Mesenchymal stem cell (in vitro differentiated cells and primary cell): Measurements from ENCODE around the gene PHETA2.

Experiments
- DNase-seq: peaks from one replicate; pipeline ENCODE4 v3.0.0-alpha.2; 2013
- H2AFZ ChIP-seq: one replicate; pipeline ENCODE4 v1.6.1; 2013; ENCODE audit warnings: low read depth, mild to moderate bottlenecking, control low read depth, inconsistent platforms, low read length, moderate library complexity
- H2AK5ac ChIP-seq: 2 replicates; pipeline ENCODE4 v1.6.1; 2013; ENCODE audit warnings: low read length, moderate library complexity, mild to moderate bottlenecking, inconsistent platforms; ENCODE audit not compliant: severe bottlenecking
- H2BK120ac ChIP-seq: one replicate; pipeline ENCODE4 v1.6.1; 2013; ENCODE audit warnings: low read depth, mild to moderate bottlenecking, inconsistent platforms, low read length, moderate library complexity
- H2BK12ac ChIP-seq, 2 experiments: one replicate each; pipeline ENCODE4 v1.6.1; 2013; ENCODE audit warnings: inconsistent platforms in 2 of 2, low read length in 2 of 2, mild to moderate bottlenecking in 2 of 2, moderate library complexity in 2 of 2, control low read depth in 1 of 2
- H2BK15ac ChIP-seq: one replicate; pipeline ENCODE4 v1.6.1; 2013; ENCODE audit warnings: mild to moderate bottlenecking, low read depth, inconsistent platforms; ENCODE audit not compliant: poor library complexity, severe bottlenecking
- H2BK5ac ChIP-seq: 2 replicates; pipeline ENCODE4 v1.6.1; 2013; ENCODE audit warnings: low read depth, mild to moderate bottlenecking, low read length, control low read depth, inconsistent platforms; ENCODE audit not compliant: poor library complexity, severe bottlenecking
- H3K14ac ChIP-seq, 2 experiments: one replicate each; pipeline ENCODE4 v1.6.1; 2013; ENCODE audit warnings: inconsistent platforms in 2 of 2, low read length in 2 of 2, control low read depth in 1 of 2, mild to moderate bottlenecking in 1 of 2, moderate library complexity in 1 of 2
- H3K18ac ChIP-seq, 2 experiments: one replicate each; pipeline ENCODE4 v1.6.1; 2013; ENCODE audit warnings: inconsistent platforms in 2 of 2, low read length in 2 of 2, control low read depth in 1 of 2, low read depth in 1 of 2, mild to moderate bottlenecking in 1 of 2
- H3K23ac ChIP-seq, 2 experiments: one replicate each; pipeline ENCODE4 v1.6.1; 2013; ENCODE audit warnings: inconsistent platforms in 2 of 2, low read length in 2 of 2, mild to moderate bottlenecking in 2 of 2, moderate library complexity in 2 of 2, control low read depth in 1 of 2
- H3K27ac ChIP-seq: 2 replicates; pipeline ENCODE4 v1.5.1; 2013; ENCODE audit warnings: mild to moderate bottlenecking, moderate library complexity, low read length, control low read depth, inconsistent platforms; ENCODE audit not compliant: poor library complexity, severe bottlenecking
- H3K27me3 ChIP-seq, 2 experiments: 2 replicates each; pipeline versions ENCODE4 v1.6.1 to v1.7.0; 2013; ENCODE audit warnings: low read length in 2 of 2, mild to moderate bottlenecking in 2 of 2, moderate library complexity in 2 of 2, control low read depth in 1 of 2, inconsistent platforms in 1 of 2; ENCODE audit not compliant: control insufficient read depth in 1 of 2, insufficient read depth in 1 of 2
- H3K36me3 ChIP-seq, 2 experiments: 2 replicates each; pipeline versions ENCODE4 v1.6.1 to v1.7.0; 2013; ENCODE audit warnings: low read length in 2 of 2, control low read depth in 1 of 2, inconsistent platforms in 1 of 2, low read depth in 1 of 2, mild to moderate bottlenecking in 1 of 2; ENCODE audit not compliant: insufficient read depth in 2 of 2, control insufficient read depth in 1 of 2
- H3K4ac ChIP-seq, 2 experiments: one replicate each; pipeline ENCODE4 v1.6.1; 2013; ENCODE audit warnings: inconsistent platforms in 2 of 2, low read length in 2 of 2, mild to moderate bottlenecking in 2 of 2, moderate library complexity in 2 of 2, control low read depth in 1 of 2, low read depth in 1 of 2
- H3K4me1 ChIP-seq: 2 replicates; pipeline ENCODE4 v1.6.1; 2013; ENCODE audit warnings: low read depth, low read length, control low read depth; ENCODE audit not compliant: control insufficient read depth, insufficient read depth
- H3K4me2 ChIP-seq: 2 replicates; pipeline ENCODE4 v1.6.1; 2013; ENCODE audit warnings: low read length, mild to moderate bottlenecking, inconsistent platforms; ENCODE audit not compliant: poor library complexity, severe bottlenecking
- H3K4me3 ChIP-seq, 2 experiments: 2 replicates each; pipeline versions ENCODE4 v1.5.1 to v1.7.0; 2013; ENCODE audit warnings: low read length in 2 of 2, mild to moderate bottlenecking in 2 of 2, control low read depth in 1 of 2, low read depth in 1 of 2; ENCODE audit not compliant: insufficient read depth in 1 of 2
- H3K79me1 ChIP-seq: replicated peaks from 2 replicates; pipeline ENCODE4 v1.6.1; 2013; ENCODE audit warnings: mild to moderate bottlenecking, control low read depth, low read length, inconsistent platforms; ENCODE audit not compliant: poor library complexity, severe bottlenecking
- H3K9ac ChIP-seq: 2 replicates; pipeline ENCODE4 v1.7.0; 2013; ENCODE audit warnings: mild to moderate bottlenecking, low read length, moderate library complexity
- H3K9me3 ChIP-seq: 2 replicates; pipeline ENCODE4 v1.7.0; 2013; ENCODE audit warnings: mild to moderate bottlenecking, low read length; ENCODE audit not compliant: control insufficient read depth
- H4K8ac ChIP-seq: one replicate; pipeline ENCODE4 v1.6.1; 2013; ENCODE audit warnings: inconsistent platforms, mild to moderate bottlenecking, low read length, moderate library complexity
- H4K91ac ChIP-seq: one replicate; pipeline ENCODE4 v1.6.1; 2013; ENCODE audit warnings: mild to moderate bottlenecking, low read length, inconsistent platforms
- WGBS: methylation state at CpG from one replicate; pipeline ENCODE4 v1.1.7; 2013; ENCODE audit warnings: mixed read lengths; 5-methylcytosine and 5-hydroxymethylcytosine counted together

Gene PHETA2

GRCh38 chr22:42035256-42035655 lies 38.8 kb upstream of the PHETA2 start:
- Histone ChIP-seq H2BK12ac (no peak overlapping the region), H3K27me3 (no peaks in the 10 kb centered on the region), H2BK120ac (no peak overlapping the region), H3K79me1 (no peaks in the 10 kb centered on the region), H3K18ac (no peak overlapping the region), H3K36me3 (no peaks in the 10 kb centered on the region), H3K27ac (no peak overlapping the region), H4K91ac (no peak overlapping the region), H3K4me2 (no peak overlapping the region), H3K23ac (no peak overlapping the region), H2AK5ac (no peak overlapping the region), H2AFZ (no peak overlapping the region), H4K8ac (no peak overlapping the region), H3K9ac (no peak overlapping the region), H3K4me3 (no peak overlapping the region), H3K4me1 (peaks cover 5% of the 10 kb centered on the region), H3K14ac (no peak overlapping the region), H2BK5ac (no peak overlapping the region), H3K9me3 (peaks cover 7% of the 10 kb centered on the region), H3K4ac (no peak overlapping the region), H2BK15ac (no peak overlapping the region)
- 85% methylated on average over 7 of the region's 8 CpGs for WGBS
- no peak for DNase-seq

GRCh38 chr22:42039271-42039670 lies 34.8 kb upstream of the PHETA2 start:
- H3K36me3 ChIP-seq, result no peaks in the 10 kb centered on the region
- H3K79me1 ChIP-seq, result no peaks in the 10 kb centered on the region
- H3K4me1 ChIP-seq, result no peaks in the 10 kb centered on the region
- H3K9me3 ChIP-seq, result peaks cover 21% of the 10 kb centered on the region
- H2BK12ac ChIP-seq, result no peak overlapping the region
- H2BK15ac ChIP-seq, result no peak overlapping the region
- H3K4me2 ChIP-seq, result no peak overlapping the region
- no peak overlapping the region for H2AFZ ChIP-seq
- no peak overlapping the region for H3K4ac ChIP-seq
- H3K4me3 ChIP-seq, result no peak overlapping the region
- no peak overlapping the region for H4K8ac ChIP-seq
- H2AK5ac ChIP-seq, result no peak overlapping the region
- no peak overlapping the region for H3K9ac ChIP-seq
- H2BK5ac ChIP-seq, result no peak overlapping the region
- WGBS, result 75% methylated on average over 4 of the region's 5 CpGs
- no peak overlapping the region for H2BK120ac ChIP-seq
- no peak for DNase-seq
- H3K27ac ChIP-seq, result no peak overlapping the region
- H3K18ac ChIP-seq, result no peak overlapping the region
- H3K27me3 ChIP-seq, result no peaks in the 10 kb centered on the region
- no peak overlapping the region for H3K14ac ChIP-seq
- H4K91ac ChIP-seq, result no peak overlapping the region
- no peak overlapping the region for H3K23ac ChIP-seq

GRCh38 chr22:42041784-42042183 lies 32.3 kb upstream of the PHETA2 start:
- Histone ChIP-seq H4K91ac (no peak overlapping the region), H2AFZ (no peak overlapping the region), H2BK15ac (no peak overlapping the region), H2AK5ac (no peak overlapping the region), H3K4me1 (no peaks in the 10 kb centered on the region), H3K27me3 (no peaks in the 10 kb centered on the region), H3K36me3 (no peaks in the 10 kb centered on the region), H3K18ac (no peak overlapping the region), H3K4me2 (no peak overlapping the region), H2BK120ac (no peak overlapping the region), H3K14ac (no peak overlapping the region), H3K4me3 (no peak overlapping the region), H3K9ac (no peak overlapping the region), H3K9me3 (peaks cover 21% of the 10 kb centered on the region), H3K4ac (no peak overlapping the region), H3K79me1 (no peaks in the 10 kb centered on the region), H4K8ac (no peak overlapping the region), H2BK5ac (no peak overlapping the region), H3K27ac (no peak overlapping the region), H2BK12ac (no peak overlapping the region), H3K23ac (no peak overlapping the region)
- no peak for DNase-seq

- H2BK15ac ChIP-seq, result no peak overlapping the region
- no peak overlapping the region for H2BK5ac ChIP-seq
- H2BK120ac ChIP-seq, result no peak overlapping the region
- H2AK5ac ChIP-seq, result no peak overlapping the region
- H3K27ac ChIP-seq, result no peak overlapping the region
- H3K9me3 ChIP-seq, result peaks cover 2% of the 10 kb centered on the region
- no peak for DNase-seq
- no peak overlapping the region for H3K14ac ChIP-seq
- H3K4me3 ChIP-seq, result no peak overlapping the region
- no peaks in the 10 kb centered on the region for H3K79me1 ChIP-seq
- WGBS, result 82% methylated on average over 2 of the region's 2 CpGs
- H3K4me1 ChIP-seq, result peaks cover 1% of the 10 kb centered on the region
- no peak overlapping the region for H3K4me2 ChIP-seq
- H3K36me3 ChIP-seq, result no peaks in the 10 kb centered on the region
- no peak overlapping the region for H2AFZ ChIP-seq
- H2BK12ac ChIP-seq, result no peak overlapping the region
- no peak overlapping the region for H4K8ac ChIP-seq
- H4K91ac ChIP-seq, result no peak overlapping the region
- H3K9ac ChIP-seq, result no peak overlapping the region
- H3K4ac ChIP-seq, result no peak overlapping the region
- no peak overlapping the region for H3K18ac ChIP-seq
- H3K27me3 ChIP-seq, result no peaks in the 10 kb centered on the region
- H3K23ac ChIP-seq, result no peak overlapping the region
These were observed 23.3 kb upstream of the PHETA2 start for GRCh38 chr22:42050641-42051180.
